HepG2 (cell line): Measurements from ENCODE around the gene GMEB2. TPM values are rescaled to one million over a fixed set of nuclear protein-coding genes. Genes with fewer than 3 reads are reported as not detected.

Experiments used
- ATM ChIP-seq: fragments of 450-650 bp; IDR thresholded peaks from 2 replicates; pipeline ENCODE4 v1.7.1; 2017; ENCODE audit warnings: mild to moderate bottlenecking, borderline replicate concordance
- HMG20B ChIP-seq: conservative IDR thresholded peaks from 2 replicates; pipeline ENCODE4 v1.6.1; 2016; ENCODE audit warnings: missing genetic modification reagents, missing compliant biosample characterization
- MXD4 ChIP-seq: IDR thresholded peaks from 2 replicates; pipeline ENCODE4 v1.6.1; 2016; ENCODE audit warnings: mild to moderate bottlenecking, missing biosample characterization, missing genetic modification reagents
- MZF1 ChIP-seq: sonication (generic); formaldehyde crosslinking; IDR thresholded peaks from 2 replicates; pipeline ENCODE4 v1.8.1; 2023; ENCODE audit warnings: mild to moderate bottlenecking, missing genetic modification reagents, borderline replicate concordance
- SNAPC4 ChIP-seq: sonication (generic); formaldehyde crosslinking; IDR thresholded peaks from 2 replicates; pipeline ENCODE4 v1.4.0; 2020; ENCODE audit warnings: mild to moderate bottlenecking, missing genetic modification reagents
- SP140L ChIP-seq: sonication (generic); formaldehyde crosslinking; IDR thresholded peaks from 2 replicates; pipeline ENCODE4 v1.4.0; 2020; ENCODE audit warnings: missing genetic modification reagents, borderline replicate concordance
- TBX3 ChIP-seq: fragments of 450-650 bp; IDR thresholded peaks from 2 replicates; pipeline ENCODE4 v1.6.1; 2017; ENCODE audit warnings: antibody characterized with exemption, mild to moderate bottlenecking, inconsistent platforms, borderline replicate concordance
- ZMYM3 ChIP-seq: sonication (generic); formaldehyde crosslinking; IDR thresholded peaks from 2 replicates; pipeline ENCODE4 v1.5.1; 2020; ENCODE audit warnings: mild to moderate bottlenecking, missing genetic modification reagents
- ZNF251 ChIP-seq: sonication (generic); formaldehyde crosslinking; IDR thresholded peaks from 2 replicates; pipeline ENCODE4 v1.9.0; 2021; ENCODE audit warnings: mild to moderate bottlenecking, missing genetic modification reagents
- ZNF30 ChIP-seq: sonication (generic); formaldehyde crosslinking; IDR thresholded peaks from 2 replicates; pipeline ENCODE4 v1.5.0; 2020; ENCODE audit warnings: mild to moderate bottlenecking, missing genetic modification reagents
- ZNF446 ChIP-seq: sonication (generic); formaldehyde crosslinking; IDR thresholded peaks from 2 replicates; pipeline ENCODE4 v1.5.0; 2020; ENCODE audit warnings: mild to moderate bottlenecking, missing genetic modification reagents
- ZNF503 ChIP-seq: sonication (generic); formaldehyde crosslinking; IDR thresholded peaks from 2 replicates; pipeline ENCODE4 v1.4.0; 2020; ENCODE audit warnings: missing genetic modification reagents
- ZNF7 ChIP-seq: IDR thresholded peaks from 2 replicates; pipeline ENCODE4 v1.6.1; 2016; ENCODE audit warnings: missing biosample characterization, missing genetic modification reagents
- ZNF724P ChIP-seq: sonication (generic); formaldehyde crosslinking; IDR thresholded peaks from 2 replicates; pipeline ENCODE4 v1.8.0; 2022; ENCODE audit warnings: missing genetic modification reagents, borderline replicate concordance
- ZNF772 ChIP-seq: sonication (generic); formaldehyde crosslinking; IDR thresholded peaks from 2 replicates; pipeline ENCODE4 v1.5.0; 2020; ENCODE audit warnings: mild to moderate bottlenecking, missing genetic modification reagents
- polyA plus RNA-seq, 8 experiments: library from polyadenylated mRNA; depleted of rRNA in 3 of 8; stranded (reverse) in 7 of 8; unstranded in 1 of 8; fragments of >200 nt; fragmentation: Illumina TruSeq in 4 of 8; extraction: Trizol in 4 of 8; gene quantifications; 2 replicates each; pipeline versions ENCODE4 v1.2.1 to v1.2.3, GENCODE V29; 2011 to 2016; ENCODE audit warnings: low read depth in 4 of 8, missing spikeins in 1 of 8, mixed read lengths in 1 of 8; ENCODE audit not compliant: insufficient read depth in 1 of 8
- total RNA-seq, 5 experiments: library from RNA; depleted of rRNA; stranded (reverse); fragments of >200 nt; fragmentation: Illumina TruSeq; extraction: Trizol; gene quantifications; 2 replicates each; pipeline ENCODE4 v1.2.3, GENCODE V29; 2016; ENCODE audit warnings: low read depth in 1 of 5
- TF ChIP-seq, protein P1 (sequence below): IDR thresholded peaks from 2 replicates; pipeline ENCODE4 v1.6.1; 2012; ENCODE audit warnings: low read depth, low read length, improper control_type of control experiment
- TF ChIP-seq, protein P2 (sequence below): IDR thresholded peaks from 2 replicates; pipeline ENCODE4 v1.6.1; 2016; ENCODE audit warnings: missing compliant biosample characterization, missing genetic modification reagents, borderline replicate concordance

The GMEB2 gene
- total and polyA plus RNA-seq, 2 of the 13 experiments (the other 11 are each of a cell fraction or from before 2014, with no cell fraction given), result 10.6 to 12.4 TPM

DNA sequence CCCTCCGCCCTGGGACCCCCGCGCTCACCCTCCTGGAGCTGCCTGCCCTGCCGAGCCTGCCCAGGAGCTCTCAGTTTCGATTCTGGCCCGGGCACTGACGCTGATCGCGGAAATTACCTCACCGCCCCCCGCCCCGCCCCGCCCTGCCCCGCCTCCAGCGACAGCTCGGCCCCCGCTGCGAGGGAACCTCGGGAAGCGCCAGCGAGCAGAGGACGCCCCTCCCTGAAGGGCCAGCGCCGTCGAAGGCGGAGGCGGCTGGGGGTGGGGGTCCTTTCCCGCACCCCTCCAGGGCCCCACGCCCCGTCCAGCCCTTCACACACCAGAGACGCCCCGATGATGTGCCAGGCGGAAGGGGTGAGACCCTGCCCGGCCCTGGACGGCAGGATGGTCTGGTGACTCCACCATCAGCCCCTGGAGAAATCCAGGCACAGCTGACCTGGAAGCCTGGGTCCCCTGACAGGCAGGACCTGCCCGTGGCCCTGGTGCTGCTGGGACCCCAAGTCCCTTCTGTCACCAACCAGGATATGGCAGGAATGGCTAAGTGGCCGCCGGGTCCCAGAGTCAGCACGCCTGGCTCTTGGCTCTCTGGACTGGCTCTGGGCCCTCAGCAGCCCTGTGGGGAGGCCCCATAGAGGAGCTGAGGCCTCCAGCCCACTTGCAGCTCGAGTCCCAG, 52.6 kb downstream of the GMEB2 start, which contains the start of gene HELZ2 (continued):
- TF ChIP-seq, protein P1, sequence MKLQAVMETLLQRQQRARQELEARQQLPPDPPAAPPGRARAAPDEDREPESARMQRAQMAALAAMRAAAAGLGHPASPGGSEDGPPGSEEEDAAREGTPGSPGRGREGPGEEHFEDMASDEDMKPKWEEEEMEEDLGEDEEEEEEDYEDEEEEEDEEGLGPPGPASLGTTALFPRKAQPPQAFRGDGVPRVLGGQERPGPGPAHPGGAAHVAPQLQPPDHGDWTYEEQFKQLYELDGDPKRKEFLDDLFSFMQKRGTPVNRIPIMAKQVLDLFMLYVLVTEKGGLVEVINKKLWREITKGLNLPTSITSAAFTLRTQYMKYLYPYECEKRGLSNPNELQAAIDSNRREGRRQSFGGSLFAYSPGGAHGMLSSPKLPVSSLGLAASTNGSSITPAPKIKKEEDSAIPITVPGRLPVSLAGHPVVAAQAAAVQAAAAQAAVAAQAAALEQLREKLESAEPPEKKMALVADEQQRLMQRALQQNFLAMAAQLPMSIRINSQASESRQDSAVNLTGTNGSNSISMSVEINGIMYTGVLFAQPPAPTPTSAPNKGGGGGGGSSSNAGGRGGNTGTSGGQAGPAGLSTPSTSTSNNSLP, result no peak
- TF ChIP-seq ZNF251 (no peak), ZNF724P (CRISPR knock-in tag) (no peak), MZF1 (no peak; the same call in 1 of the 2 replicates), SNAPC4 (no peak), TBX3 (no peak), ZMYM3 (CRISPR knock-in tag) (no peak), ZNF30 (CRISPR knock-in tag) (no peak), ZNF7 (CRISPR knock-in tag) (no peak), MXD4 (no peak), HMG20B (CRISPR knock-in tag) (0 out of 2 replicates have a peak, but pooled peaks have one; percentile 1), ZNF772 (CRISPR knock-in tag) (peak; percentile 63; the same call in 1 of the 2 replicates), ATM (no peak), SP140L (no peak), ZNF446 (CRISPR knock-in tag) (no peak), ZNF503 (CRISPR knock-in tag) (no peak)
- TF ChIP-seq, protein P2, sequence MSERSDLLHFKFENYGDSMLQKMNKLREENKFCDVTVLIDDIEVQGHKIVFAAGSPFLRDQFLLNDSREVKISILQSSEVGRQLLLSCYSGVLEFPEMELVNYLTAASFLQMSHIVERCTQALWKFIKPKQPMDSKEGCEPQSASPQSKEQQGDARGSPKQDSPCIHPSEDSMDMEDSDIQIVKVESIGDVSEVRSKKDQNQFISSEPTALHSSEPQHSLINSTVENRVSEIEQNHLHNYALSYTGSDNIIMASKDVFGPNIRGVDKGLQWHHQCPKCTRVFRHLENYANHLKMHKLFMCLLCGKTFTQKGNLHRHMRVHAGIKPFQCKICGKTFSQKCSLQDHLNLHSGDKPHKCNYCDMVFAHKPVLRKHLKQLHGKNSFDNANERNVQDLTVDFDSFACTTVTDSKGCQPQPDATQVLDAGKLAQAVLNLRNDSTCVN (CRISPR knock-in tag), result no peak; the same call in 1 of the 2 replicates
